Activated naive CD4-positive, alpha-beta T cell treated with anti-CD3 and anti-CD28 coated beads, Interleukin-2, amount 50 U/mL, for 24 hours (primary cell): ENCODE data around the gene PRKG1.

Source experiments
- H3K27ac Mint-ChIP-seq: one replicate; pipeline ENCODE4 v1.8.0; 2021; ENCODE audit warnings: mild to moderate bottlenecking, mixed read lengths
- H3K27me3 Mint-ChIP-seq: one replicate; pipeline ENCODE4 v1.8.0; 2021; ENCODE audit warnings: mixed read lengths
- H3K36me3 Mint-ChIP-seq: one replicate; pipeline ENCODE4 v1.8.0; 2021; ENCODE audit warnings: mixed read lengths
- H3K4me1 Mint-ChIP-seq: one replicate; pipeline ENCODE4 v1.8.0; 2021; ENCODE audit warnings: mixed read lengths
- H3K4me3 Mint-ChIP-seq: one replicate; pipeline ENCODE4 v1.8.0; 2021; ENCODE audit warnings: mild to moderate bottlenecking, mixed read lengths
- H3K9me3 Mint-ChIP-seq: one replicate; pipeline ENCODE4 v1.8.0; 2021; ENCODE audit warnings: mixed read lengths

The PRKG1 gene

GRCh38 chr10:51857305-51857704 is 783.0 kb downstream of the PRKG1 start:
- no peaks in the 10 kb centered on the region for H3K27me3 Mint-ChIP-seq
- no peaks in the 10 kb centered on the region for H3K4me1 Mint-ChIP-seq
- H3K36me3 Mint-ChIP-seq = no peaks in the 10 kb centered on the region
- no peaks in the 10 kb centered on the region for H3K9me3 Mint-ChIP-seq
- H3K4me3 Mint-ChIP-seq = no peak overlapping the region
- H3K27ac Mint-ChIP-seq = no peak overlapping the region

- no peaks in the 10 kb centered on the region for H3K4me1 Mint-ChIP-seq
- no peaks in the 10 kb centered on the region for H3K36me3 Mint-ChIP-seq
- no peak overlapping the region for H3K27ac Mint-ChIP-seq
- no peaks in the 10 kb centered on the region for H3K9me3 Mint-ChIP-seq
- H3K27me3 Mint-ChIP-seq = no peaks in the 10 kb centered on the region
- no peak overlapping the region for H3K4me3 Mint-ChIP-seq
Measured at GRCh38 chr10:51860257-51860656, 786.0 kb downstream of the PRKG1 start.

- Mint-ChIP-seq H3K4me3 (no peak overlapping the region), H3K27me3 (no peaks in the 10 kb centered on the region), H3K36me3 (no peaks in the 10 kb centered on the region), H3K4me1 (no peaks in the 10 kb centered on the region), H3K9me3 (no peaks in the 10 kb centered on the region), H3K27ac (no peak overlapping the region)
Measured at GRCh38 chr10:51861051-51861450, 786.8 kb downstream of the PRKG1 start.

- no peaks in the 10 kb centered on the region for H3K27me3 Mint-ChIP-seq
- no peaks in the 10 kb centered on the region for H3K4me1 Mint-ChIP-seq
- H3K27ac Mint-ChIP-seq = no peak overlapping the region
- no peaks in the 10 kb centered on the region for H3K9me3 Mint-ChIP-seq
- no peaks in the 10 kb centered on the region for H3K36me3 Mint-ChIP-seq
- H3K4me3 Mint-ChIP-seq = no peak overlapping the region
Measured at GRCh38 chr10:51861731-51862130, 787.4 kb downstream of the PRKG1 start.

GRCh38 chr10:51862149-51862548 is 787.9 kb downstream of the PRKG1 start:
- H3K4me3 Mint-ChIP-seq = no peak overlapping the region
- H3K4me1 Mint-ChIP-seq = no peaks in the 10 kb centered on the region
- no peaks in the 10 kb centered on the region for H3K9me3 Mint-ChIP-seq
- no peaks in the 10 kb centered on the region for H3K27me3 Mint-ChIP-seq
- H3K27ac Mint-ChIP-seq = no peak overlapping the region
- H3K36me3 Mint-ChIP-seq = no peaks in the 10 kb centered on the region

GRCh38 chr10:51867956-51868355 is 793.7 kb downstream of the PRKG1 start:
- Mint-ChIP-seq H3K9me3 (no peaks in the 10 kb centered on the region), H3K27ac (no peak overlapping the region), H3K36me3 (no peaks in the 10 kb centered on the region), H3K4me3 (no peak overlapping the region), H3K4me1 (no peaks in the 10 kb centered on the region), H3K27me3 (no peaks in the 10 kb centered on the region)

GRCh38 chr10:51874131-51874530 is 799.8 kb downstream of the PRKG1 start:
- Mint-ChIP-seq H3K36me3 (no peaks in the 10 kb centered on the region), H3K4me3 (no peak overlapping the region), H3K9me3 (no peaks in the 10 kb centered on the region), H3K27me3 (peaks cover 3% of the 10 kb centered on the region), H3K4me1 (peaks cover 8% of the 10 kb centered on the region), H3K27ac (no peak overlapping the region)

- Mint-ChIP-seq H3K27ac (no peak overlapping the region), H3K4me1 (peaks cover 10% of the 10 kb centered on the region), H3K4me3 (no peak overlapping the region), H3K9me3 (no peaks in the 10 kb centered on the region), H3K27me3 (peaks cover 3% of the 10 kb centered on the region), H3K36me3 (no peaks in the 10 kb centered on the region)
Measured at GRCh38 chr10:51875610-51876009, 801.3 kb downstream of the PRKG1 start.

GRCh38 chr10:51876503-51876902 is 802.2 kb downstream of the PRKG1 start:
- Mint-ChIP-seq H3K27ac (no peak overlapping the region), H3K4me1 (peaks cover 10% of the 10 kb centered on the region), H3K36me3 (no peaks in the 10 kb centered on the region), H3K27me3 (peaks cover 3% of the 10 kb centered on the region), H3K9me3 (no peaks in the 10 kb centered on the region), H3K4me3 (no peak overlapping the region)

- Mint-ChIP-seq H3K4me3 (no peak overlapping the region), H3K9me3 (no peaks in the 10 kb centered on the region), H3K36me3 (no peaks in the 10 kb centered on the region), H3K27ac (no peak overlapping the region), H3K27me3 (peaks cover 3% of the 10 kb centered on the region), H3K4me1 (peaks cover 10% of the 10 kb centered on the region)
Measured at GRCh38 chr10:51876979-51877378, 802.7 kb downstream of the PRKG1 start.

GRCh38 chr10:51877636-51878035 is 803.3 kb downstream of the PRKG1 start:
- Mint-ChIP-seq H3K4me1 (peaks cover 10% of the 10 kb centered on the region), H3K9me3 (no peaks in the 10 kb centered on the region), H3K27ac (no peak overlapping the region), H3K36me3 (no peaks in the 10 kb centered on the region), H3K27me3 (peaks cover 3% of the 10 kb centered on the region), H3K4me3 (no peak overlapping the region)

- Mint-ChIP-seq H3K4me1 (peaks cover 10% of the 10 kb centered on the region), H3K4me3 (no peak overlapping the region), H3K27ac (no peak overlapping the region), H3K36me3 (no peaks in the 10 kb centered on the region), H3K27me3 (peaks cover 3% of the 10 kb centered on the region), H3K9me3 (no peaks in the 10 kb centered on the region)
Measured at GRCh38 chr10:51878695-51879094, 804.4 kb downstream of the PRKG1 start.

- Mint-ChIP-seq H3K9me3 (no peaks in the 10 kb centered on the region), H3K27ac (no peak overlapping the region), H3K27me3 (peaks cover 1% of the 10 kb centered on the region), H3K4me1 (peaks cover 10% of the 10 kb centered on the region), H3K36me3 (no peaks in the 10 kb centered on the region), H3K4me3 (no peak overlapping the region)
Measured at GRCh38 chr10:51879238-51879637, 805.0 kb downstream of the PRKG1 start.

- H3K4me3 Mint-ChIP-seq = no peak overlapping the region
Measured at GRCh38 chr10:51881213-51881612, 806.9 kb downstream of the PRKG1 start.

GRCh38 chr10:51886438-51887068 is 812.3 kb downstream of the PRKG1 start:
- Mint-ChIP-seq H3K4me1 (no peaks in the 10 kb centered on the region), H3K36me3 (no peaks in the 10 kb centered on the region), H3K27ac (no peak overlapping the region), H3K27me3 (peaks cover 1% of the 10 kb centered on the region), H3K4me3 (no peak overlapping the region), H3K9me3 (no peaks in the 10 kb centered on the region)

More at GRCh38 chr10:51881213-51881612, 806.9 kb downstream of the PRKG1 start:
- Mint-ChIP-seq H3K27me3 (no peaks in the 10 kb centered on the region), H3K4me1 (peaks cover 10% of the 10 kb centered on the region), H3K9me3 (no peaks in the 10 kb centered on the region), H3K27ac (no peak overlapping the region), H3K36me3 (no peaks in the 10 kb centered on the region)

GRCh38 chr10:51888263-51888662 is 814.0 kb downstream of the PRKG1 start:
- Mint-ChIP-seq H3K27ac (no peak overlapping the region), H3K4me1 (no peaks in the 10 kb centered on the region), H3K4me3 (no peak overlapping the region), H3K27me3 (peaks cover 1% of the 10 kb centered on the region), H3K36me3 (no peaks in the 10 kb centered on the region), H3K9me3 (no peaks in the 10 kb centered on the region)

GRCh38 chr10:51892313-51892712 is 818.0 kb downstream of the PRKG1 start:
- H3K4me3 Mint-ChIP-seq = no peak overlapping the region
- no peaks in the 10 kb centered on the region for H3K4me1 Mint-ChIP-seq
- no peak overlapping the region for H3K27ac Mint-ChIP-seq
- H3K9me3 Mint-ChIP-seq = no peaks in the 10 kb centered on the region
- H3K27me3 Mint-ChIP-seq = peaks cover 3% of the 10 kb centered on the region
- H3K36me3 Mint-ChIP-seq = no peaks in the 10 kb centered on the region
